ENCODE data around the gene RTL5. TPM values are rescaled to one million over a fixed set of nuclear protein-coding genes. Genes with fewer than 3 reads are reported as not detected.
A peak's percentile ranks its signal among the peaks of the same experiment; 100 is the strongest.

RTL5 gene
- total RNA-seq, 5 donors from 2014 or later (not counting 1 experiment from before 2014, with no cell fraction given): 0.98 to 8.7 (median 3.4) TPM

- Histone ChIP-seq H3K4me3 (ENCODE audit: control insufficient read depth in 1 of 2, extremely low read depth in 1 of 2, low read length in 1 of 2) (no peak overlapping the region), H3K27me3 (replicated peaks in 1 of 2; ENCODE audit: control insufficient read depth in 2 of 2, extremely low read depth in 1 of 2, insufficient read depth in 2 of 2, low read length in 1 of 2) (no peaks in the 10 kb centered on the region), H3K4me1 (ENCODE audit: control insufficient read depth in 1 of 2, extremely low read depth in 1 of 2, insufficient read depth in 2 of 2, low read length in 2 of 2) (peaks cover 0 to 19% of the 10 kb centered on the region in 2 experiments), H3K27ac (ENCODE audit: low read length) (no peak overlapping the region), H3K36me3 (ENCODE audit: control insufficient read depth in 2 of 2, extremely low read depth in 1 of 2, insufficient read depth in 1 of 2, low read length in 1 of 2) (no peaks in the 10 kb centered on the region), H3K9me3 (no peaks in the 10 kb centered on the region)
- Mint-ChIP-seq H3K27me3 (peaks cover 0 to 34% of the 10 kb centered on the region in 2 donors), H3K36me3 (no peaks in the 10 kb centered on the region), H3K27ac (no peak overlapping the region), H3K9me3 (no peaks in the 10 kb centered on the region), H3K4me1 (peaks cover 0 to 14% (median 10%) of the 10 kb centered on the region in 3 donors), H3K4me3 (no peak overlapping the region)
- ChIA-PET CTCF (no interaction called here), POLR2A (interaction anchor here in 1 of 2 donors (0.6 kb wide), 1 partner anchor 15 kb away, joined by 4 read pairs; no protein-coding TSS in a partner anchor)
- WGBS (ENCODE audit: insufficient coverage): 80% methylated on average over 4 of the region's 7 CpGs
- DNase-seq (no peak), ATAC-seq (replicated peaks in 1 of 4) (no peak)
These were observed 51.6 kb downstream of the RTL5 start for GRCh38 chrX:72080150-72080549.

- no peaks in the 10 kb centered on the region for H3K27me3 ChIP-seq (replicated peaks in 1 of 2; ENCODE audit: control insufficient read depth in 2 of 2, extremely low read depth in 1 of 2, insufficient read depth in 2 of 2, low read length in 1 of 2)
- ChIA-PET CTCF (no interaction called here), POLR2A (no interaction called here)
- no peaks in the 10 kb centered on the region for H3K9me3 ChIP-seq
- peaks cover 0 to 34% of the 10 kb centered on the region in 2 donors for H3K27me3 Mint-ChIP-seq
- ATAC-seq (replicated peaks in 1 of 4) (no peak), DNase-seq (no peak)
- H3K27ac Mint-ChIP-seq: no peak overlapping the region
- H3K4me1 ChIP-seq (ENCODE audit: control insufficient read depth in 1 of 2, extremely low read depth in 1 of 2, insufficient read depth in 2 of 2, low read length in 2 of 2): peaks cover 0 to 19% of the 10 kb centered on the region in 2 experiments
- no peak overlapping the region for H3K4me3 Mint-ChIP-seq
- H3K36me3 ChIP-seq (ENCODE audit: control insufficient read depth in 2 of 2, extremely low read depth in 1 of 2, insufficient read depth in 1 of 2, low read length in 1 of 2): no peaks in the 10 kb centered on the region
- peaks cover 0 to 14% (median 10%) of the 10 kb centered on the region in 3 donors for H3K4me1 Mint-ChIP-seq
- no peak overlapping the region for H3K4me3 ChIP-seq (ENCODE audit: control insufficient read depth in 1 of 2, extremely low read depth in 1 of 2, low read length in 1 of 2)
- no peaks in the 10 kb centered on the region for H3K9me3 Mint-ChIP-seq
- H3K36me3 Mint-ChIP-seq: no peaks in the 10 kb centered on the region
- whole genome bisulfite sequencing (ENCODE audit: insufficient coverage): no CpG with 5 or more reads among the region's 12 CpGs
- H3K27ac ChIP-seq (ENCODE audit: low read length): no peak overlapping the region
These were observed 52.1 kb downstream of the RTL5 start for GRCh38 chrX:72079607-72080006.

- WGBS (ENCODE audit: insufficient coverage): 0% methylated on average over 1 of the region's 4 CpGs
- ChIA-PET POLR2A (no interaction called here), CTCF (no interaction called here)
- Mint-ChIP-seq H3K4me3 (no peak overlapping the region), H3K36me3 (no peaks in the 10 kb centered on the region), H3K27ac (peak overlapping the region in 1 of 2 donors; percentile 72), H3K4me1 (peaks cover 0 to 14% (median 10%) of the 10 kb centered on the region in 3 donors), H3K27me3 (peaks cover 0 to 36% of the 10 kb centered on the region in 2 donors), H3K9me3 (no peaks in the 10 kb centered on the region)
- peaks cover 0 to 19% of the 10 kb centered on the region in 2 experiments for H3K4me1 ChIP-seq (ENCODE audit: control insufficient read depth in 1 of 2, extremely low read depth in 1 of 2, insufficient read depth in 2 of 2, low read length in 2 of 2)
- H3K27ac ChIP-seq (ENCODE audit: low read length): no peak overlapping the region
- DNase-seq (no peak), ATAC-seq (replicated peaks in 1 of 4) (no peak)
- no peaks in the 10 kb centered on the region for H3K27me3 ChIP-seq (replicated peaks in 1 of 2; ENCODE audit: control insufficient read depth in 2 of 2, extremely low read depth in 1 of 2, insufficient read depth in 2 of 2, low read length in 1 of 2)
- H3K36me3 ChIP-seq (ENCODE audit: control insufficient read depth in 2 of 2, extremely low read depth in 1 of 2, insufficient read depth in 1 of 2, low read length in 1 of 2): no peaks in the 10 kb centered on the region
- H3K4me3 ChIP-seq (ENCODE audit: control insufficient read depth in 1 of 2, extremely low read depth in 1 of 2, low read length in 1 of 2): no peak overlapping the region
- no peaks in the 10 kb centered on the region for H3K9me3 ChIP-seq
These were observed 53.3 kb downstream of the RTL5 start for GRCh38 chrX:72078411-72078810.

Other genes with a start within 250 kb of the RTL5 start
- 10 to 100 TPM in 1 of 5 donors, 1 to 10 TPM in 4; 3.3 to 11.7 (median 8.1) TPM for gene NHSL2, start 221.1 kb downstream of the RTL5 start, total RNA-seq
- gene PIN4, start 49.8 kb upstream of the RTL5 start, total RNA-seq: 1 to 10 TPM; 4.1 to 9.8 (median 7.1) TPM
- gene ERCC6L, start 107.1 kb upstream of the RTL5 start, total RNA-seq: 1 to 10 TPM in 1 of 5 donors, under 1 TPM in 4; 0.07 to 1.1 (median 0.30) TPM
- gene RPS4X, start 145.3 kb upstream of the RTL5 start, total RNA-seq: 1,000 to 10,000 TPM; 1,254 to 2,149 (median 1,425) TPM
- not detected for gene CITED1, start 174.0 kb upstream of the RTL5 start, total RNA-seq